Cardiac ventricle fibroblast (primary cell): ENCODE data around the gene COIL. TPM values are rescaled to one million over a fixed set of nuclear protein-coding genes. Genes with fewer than 3 reads are reported as not detected.

Source experiments
- total RNA-seq: library from RNA; depleted of rRNA; stranded (reverse); fragments of >200 nt; gene quantifications from 2 replicates; pipeline ENCODE4 v1.2.3, GENCODE V29; 2015

The COIL gene, protein sequence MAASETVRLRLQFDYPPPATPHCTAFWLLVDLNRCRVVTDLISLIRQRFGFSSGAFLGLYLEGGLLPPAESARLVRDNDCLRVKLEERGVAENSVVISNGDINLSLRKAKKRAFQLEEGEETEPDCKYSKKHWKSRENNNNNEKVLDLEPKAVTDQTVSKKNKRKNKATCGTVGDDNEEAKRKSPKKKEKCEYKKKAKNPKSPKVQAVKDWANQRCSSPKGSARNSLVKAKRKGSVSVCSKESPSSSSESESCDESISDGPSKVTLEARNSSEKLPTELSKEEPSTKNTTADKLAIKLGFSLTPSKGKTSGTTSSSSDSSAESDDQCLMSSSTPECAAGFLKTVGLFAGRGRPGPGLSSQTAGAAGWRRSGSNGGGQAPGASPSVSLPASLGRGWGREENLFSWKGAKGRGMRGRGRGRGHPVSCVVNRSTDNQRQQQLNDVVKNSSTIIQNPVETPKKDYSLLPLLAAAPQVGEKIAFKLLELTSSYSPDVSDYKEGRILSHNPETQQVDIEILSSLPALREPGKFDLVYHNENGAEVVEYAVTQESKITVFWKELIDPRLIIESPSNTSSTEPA
- 8.1 and 12.0 TPM in 2 replicates for total RNA-seq

DNA sequence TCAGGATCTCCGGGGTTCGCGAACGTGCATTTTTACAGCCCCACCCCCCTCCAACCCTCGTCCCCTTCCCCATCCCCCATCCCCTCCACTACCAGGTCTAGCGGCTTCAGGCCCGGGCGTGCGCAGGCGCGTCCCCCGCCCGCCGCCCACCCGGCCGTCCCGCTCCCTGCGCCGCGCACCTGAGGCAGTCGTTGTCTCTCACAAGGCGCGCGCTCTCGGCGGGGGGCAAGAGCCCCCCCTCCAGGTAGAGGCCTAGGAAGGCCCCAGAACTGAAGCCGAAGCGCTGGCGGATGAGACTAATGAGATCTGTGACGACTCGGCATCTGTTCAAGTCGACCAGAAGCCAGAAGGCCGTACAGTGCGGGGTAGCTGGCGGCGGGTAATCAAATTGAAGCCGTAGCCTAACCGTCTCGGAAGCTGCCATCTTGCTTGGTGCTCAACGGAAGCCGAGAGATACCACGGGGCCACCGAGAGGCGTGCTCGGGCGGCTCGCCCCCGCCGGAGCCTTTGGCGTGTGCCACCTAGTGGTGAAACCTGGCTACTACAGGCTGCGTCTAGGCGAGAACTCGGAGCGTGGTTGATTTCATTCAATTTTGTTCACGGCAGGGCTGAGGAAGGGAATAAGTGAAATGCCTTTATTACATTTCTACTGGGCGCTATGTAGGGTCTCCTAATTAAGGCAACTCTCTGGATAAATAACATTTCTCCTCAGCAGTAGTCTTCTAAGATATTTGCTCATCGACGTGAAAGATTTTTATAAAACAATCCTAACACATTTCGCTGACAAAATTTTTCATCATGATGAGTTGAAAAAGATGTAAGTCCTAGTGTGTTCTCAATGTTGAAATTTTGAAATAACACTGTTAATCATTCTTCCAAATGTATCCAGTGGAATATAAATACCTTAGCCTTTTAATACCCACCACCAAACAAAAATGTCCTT is at the start of gene COIL:
COIL (minus strand) TSS at position 455 of the 943 bp plus-strand sequence; CDS start at position 424, 31 bp downstream.

DNA sequence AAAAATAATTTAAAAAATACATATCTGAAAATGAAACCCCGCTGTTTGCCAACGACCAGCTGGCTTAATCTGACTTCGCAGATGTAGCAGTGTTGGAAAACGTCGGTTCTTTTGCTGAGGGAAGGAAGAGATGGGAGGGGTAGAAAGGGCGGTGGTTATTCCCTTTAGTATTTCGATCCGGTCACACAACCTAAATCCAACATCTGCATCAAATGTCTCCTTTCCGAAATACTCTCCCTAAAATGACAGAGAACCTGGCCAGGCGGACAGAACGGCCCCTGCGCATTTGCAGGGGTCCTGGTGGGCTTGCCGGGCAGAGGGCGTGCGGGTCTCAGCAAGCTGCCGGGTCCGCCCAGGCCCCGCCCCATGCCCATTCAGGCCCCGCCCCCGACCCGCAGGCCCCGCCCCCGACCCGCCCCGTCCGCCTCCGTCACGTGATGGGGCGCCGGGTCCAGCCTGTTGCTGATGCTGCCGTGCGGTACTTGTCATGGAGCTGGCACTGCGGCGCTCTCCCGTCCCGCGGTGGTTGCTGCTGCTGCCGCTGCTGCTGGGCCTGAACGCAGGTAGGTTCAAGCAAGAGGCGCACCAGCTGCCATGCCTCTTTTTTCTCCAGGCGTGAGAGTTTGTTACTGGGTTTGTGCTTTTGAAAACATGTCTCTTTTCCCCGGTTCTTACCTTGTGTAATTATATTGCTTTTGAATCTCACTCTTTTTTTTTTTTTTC is 17.0 kb upstream of the COIL start, which contains the start of gene SCPEP1:
SCPEP1 (plus strand) TSS at position 459 of the 723 bp plus-strand sequence; CDS start at position 488, 29 bp downstream.

DNA sequence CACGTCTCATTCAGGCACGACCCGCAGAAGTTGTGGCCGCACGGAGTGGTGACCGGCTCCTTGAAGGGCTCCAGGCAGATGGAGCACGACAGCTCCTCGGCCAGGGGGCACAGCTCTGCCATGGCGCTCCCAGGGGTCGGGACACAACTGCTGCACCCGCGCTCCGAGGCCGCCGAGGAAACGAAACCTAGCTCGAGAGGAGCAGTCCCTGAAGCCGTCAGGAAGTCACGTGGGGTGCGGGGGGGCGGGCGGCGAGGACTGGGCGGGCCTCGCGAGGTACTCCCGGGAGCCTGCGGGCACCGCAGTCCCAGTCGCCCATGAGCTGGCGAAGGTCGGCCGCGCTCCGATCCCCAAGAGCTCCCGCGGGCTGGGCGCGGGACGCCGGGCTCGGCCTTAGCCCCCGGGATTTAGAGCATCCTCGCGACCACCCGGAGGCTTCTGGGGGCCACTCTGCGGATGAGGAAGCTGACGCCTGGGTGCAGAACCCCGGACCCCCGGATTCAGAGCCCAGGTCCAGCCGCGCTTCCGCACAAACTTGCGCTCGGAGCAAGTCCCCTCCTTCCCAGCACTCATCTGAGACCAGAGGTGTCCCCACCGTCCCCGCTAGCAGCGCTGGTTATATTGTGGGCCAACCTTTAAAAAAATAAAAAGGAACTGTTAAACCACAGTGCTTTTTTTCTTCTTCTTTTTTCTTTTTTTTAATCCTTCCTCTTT is 46.8 kb downstream of the COIL start, which contains the start of gene TRIM25:
TRIM25 (minus strand) TSS at position 183 of the 714 bp plus-strand sequence; CDS start at position 122, 61 bp downstream.

Other genes with a start within 250 kb of the COIL start
- 0.31 and 0.39 TPM in 2 replicates for gene C17orf67, start 127.1 kb downstream of the COIL start, total RNA-seq
- 1.5 and 4.3 TPM in 2 replicates for gene DGKE, start 126.9 kb downstream of the COIL start, total RNA-seq
- 36.3 and 40.1 TPM in 2 replicates for gene TRIM25, start 47.0 kb downstream of the COIL start, total RNA-seq
- gene SCPEP1, start 17.1 kb upstream of the COIL start, total RNA-seq = 104 and 120 TPM in 2 replicates
- gene AKAP1, start 124.2 kb upstream of the COIL start, total RNA-seq = 8.8 and 12.9 TPM in 2 replicates